ENCODE measurements around the gene MAP6. TPM values are rescaled to one million over a fixed set of nuclear protein-coding genes. Genes with fewer than 3 reads are reported as not detected.
A peak's percentile ranks its signal among the peaks of the same experiment; 100 is the strongest.

MAP6 gene
- total and polyA plus RNA-seq, 5 experiments from 2014 or later, result not detected

DNA sequence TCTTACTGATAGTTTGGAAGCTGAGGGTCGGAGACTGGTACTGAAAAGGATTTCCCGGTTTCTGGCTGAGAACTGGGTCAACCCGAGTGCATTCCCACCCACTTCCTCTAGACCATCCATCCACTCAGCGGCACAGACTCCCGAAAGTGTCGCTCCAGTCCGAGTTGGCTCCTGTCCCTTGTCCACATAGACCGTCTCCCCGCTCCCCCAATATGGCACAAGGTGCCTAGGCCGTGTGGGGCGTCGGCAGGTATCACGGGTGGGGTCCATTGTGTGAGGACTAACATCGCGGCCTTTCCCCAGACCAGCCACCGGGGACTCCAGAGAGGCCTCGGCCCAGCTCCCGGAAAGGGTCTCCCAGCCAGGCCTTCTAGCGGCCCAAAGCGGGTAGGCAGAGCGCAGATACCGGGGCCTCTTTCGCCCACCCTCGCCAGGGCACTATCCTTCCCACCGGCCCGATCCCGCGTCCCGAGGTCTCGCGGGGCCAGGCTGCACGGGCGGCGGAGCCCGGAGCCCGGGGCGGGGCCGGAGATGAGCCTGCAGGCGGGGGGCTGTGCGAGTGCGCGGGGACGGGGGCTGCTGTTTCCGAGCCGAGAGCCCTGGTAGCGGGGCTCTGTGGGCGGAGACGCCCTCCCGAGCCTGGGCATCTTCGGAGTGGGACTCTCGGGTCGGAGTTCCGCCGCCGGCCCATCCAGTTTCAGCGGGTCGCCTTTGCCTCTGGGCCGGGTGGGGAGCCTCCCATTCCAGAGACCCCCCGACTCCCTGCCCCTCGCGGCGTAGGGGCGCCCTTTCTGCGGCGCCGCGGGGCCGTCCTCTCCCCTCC is 85.7 kb downstream of the MAP6 start:
- DNase-seq (peak; percentile 28 to 82 (median 54)), ATAC-seq (peak; percentile 95 to 96)
- POLR2A ChIA-PET, result interaction anchor here (1.3 to 1.6 kb wide), 4 partner anchors 12 to 183 kb away, joined by 3 to 5 read pairs (median 4); no protein-coding TSS in a partner anchor
- H3K4me1 Mint-ChIP-seq, result peaks cover 12 to 20% (median 15%) of the 10 kb centered on the region in 4 donors
- H3K27ac Mint-ChIP-seq, result peak overlapping the region in 9 of 10 donors; percentile 69 to 92 (median 87)
- no peaks in the 10 kb centered on the region for H3K9me3 Mint-ChIP-seq
- peaks cover 0 to 13% (median 0%) of the 10 kb centered on the region in 5 donors for H3K27me3 Mint-ChIP-seq
- H3K36me3 Mint-ChIP-seq, result no peaks in the 10 kb centered on the region
- peak overlapping the region; percentile 72 to 90 (median 86) for H3K4me3 Mint-ChIP-seq

- Mint-ChIP-seq H3K4me1 (peaks cover 12 to 20% (median 15%) of the 10 kb centered on the region in 4 donors), H3K27ac (peak overlapping the region in 9 of 10 donors; percentile 45 to 92 (median 84)), H3K4me3 (peak overlapping the region; percentile 72 to 90 (median 86)), H3K9me3 (no peaks in the 10 kb centered on the region), H3K36me3 (no peaks in the 10 kb centered on the region), H3K27me3 (peaks cover 0 to 13% (median 0%) of the 10 kb centered on the region in 5 donors)
- POLR2A ChIA-PET, result interaction anchor here (1.3 to 1.6 kb wide), 4 partner anchors 12 to 182 kb away, joined by 3 to 5 read pairs (median 4); no protein-coding TSS in a partner anchor
- peak; percentile 2 to 3 for ATAC-seq
- DNase-seq, result no peak
These were observed 86.3 kb downstream of the MAP6 start for GRCh38 chr11:75582506-75582894.

DNA sequence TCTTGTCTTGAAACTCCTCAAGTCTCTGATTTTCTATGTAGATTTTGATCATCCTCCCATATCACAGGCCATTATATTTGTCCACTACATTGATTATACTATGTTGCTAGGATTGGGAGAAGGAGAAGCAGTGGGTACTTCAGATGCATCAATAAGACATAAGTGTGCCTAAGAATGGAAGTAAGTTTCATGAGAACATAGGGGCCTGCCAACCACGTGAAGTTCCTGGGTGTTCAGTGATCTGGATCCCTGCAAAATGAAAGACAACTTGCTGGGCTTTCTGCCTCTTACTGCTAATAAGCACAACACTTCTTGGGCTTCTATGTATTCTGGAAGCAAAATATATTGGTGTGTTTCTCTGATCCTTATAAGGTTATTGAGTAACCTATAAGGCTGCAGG is 89.0 kb downstream of the MAP6 start:
- no peaks in the 10 kb centered on the region for H3K9me3 Mint-ChIP-seq
- POLR2A ChIA-PET, result no interaction called here
- DNase-seq, result no peak
- no peaks in the 10 kb centered on the region for H3K36me3 Mint-ChIP-seq
- no peak overlapping the region for H3K4me3 Mint-ChIP-seq
- peaks cover 16 to 28% (median 25%) of the 10 kb centered on the region in 4 donors for H3K4me1 Mint-ChIP-seq
- H3K27ac Mint-ChIP-seq, result no peak overlapping the region
- peaks cover 0 to 13% (median 0%) of the 10 kb centered on the region in 5 donors for H3K27me3 Mint-ChIP-seq
- ATAC-seq, result no peak

DNA sequence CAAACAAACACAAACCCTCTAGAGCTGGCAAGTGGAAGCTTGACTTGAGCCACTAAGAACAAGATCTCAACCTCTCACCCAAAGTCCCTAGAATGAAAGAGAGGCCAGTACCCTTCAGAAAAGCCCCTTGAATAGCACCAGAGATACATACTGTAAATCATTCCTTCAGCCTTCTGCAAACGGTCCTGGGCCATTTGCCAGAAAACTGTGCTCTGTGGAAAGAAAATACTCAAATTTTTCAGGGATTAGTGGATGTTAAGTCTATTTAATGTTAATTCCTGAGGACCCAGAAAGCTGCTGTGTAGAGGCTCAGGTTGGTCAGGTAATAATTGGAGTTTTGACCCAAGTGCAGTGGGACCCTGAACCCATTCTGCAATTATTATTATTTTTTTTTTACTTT is 89.9 kb downstream of the MAP6 start:
- DNase-seq, result no peak
- POLR2A ChIA-PET, result no interaction called here
- H3K27ac Mint-ChIP-seq, result no peak overlapping the region

GRCh38 chr11:75577207-75577606 is 91.6 kb downstream of the MAP6 start:
- POLR2A ChIA-PET, result interaction anchor here (0.6 kb wide), 1 partner anchor 220 kb away, joined by 5 read pairs; no protein-coding TSS in a partner anchor
- no peak overlapping the region for H3K27ac Mint-ChIP-seq
- no peak overlapping the region for H3K4me3 Mint-ChIP-seq
- H3K9me3 Mint-ChIP-seq, result no peaks in the 10 kb centered on the region
- ATAC-seq (peak in 1 of 2 donors; percentile 44), DNase-seq (peak; percentile 27 to 83 (median 58))
- peaks cover 0 to 8% (median 0%) of the 10 kb centered on the region in 3 donors for H3K36me3 Mint-ChIP-seq
- H3K27me3 Mint-ChIP-seq, result peaks cover 0 to 10% (median 0%) of the 10 kb centered on the region in 5 donors
- H3K4me1 Mint-ChIP-seq, result peaks cover 9 to 16% (median 12%) of the 10 kb centered on the region in 4 donors

More for the DNA sequence above, 89.9 kb downstream of the MAP6 start:
- no peak overlapping the region for H3K4me3 Mint-ChIP-seq
- peaks cover 0 to 13% (median 0%) of the 10 kb centered on the region in 5 donors for H3K27me3 Mint-ChIP-seq
- H3K36me3 Mint-ChIP-seq, result no peaks in the 10 kb centered on the region
- H3K9me3 Mint-ChIP-seq, result no peaks in the 10 kb centered on the region
- peaks cover 13 to 25% (median 22%) of the 10 kb centered on the region in 4 donors for H3K4me1 Mint-ChIP-seq
- no peak for ATAC-seq

- peak in 1 of 2 donors; percentile 39 for ATAC-seq
- H3K4me1 Mint-ChIP-seq, result peaks cover 7 to 13% (median 10%) of the 10 kb centered on the region in 4 donors
- POLR2A ChIA-PET, result no interaction called here
These were observed 92.3 kb downstream of the MAP6 start for GRCh38 chr11:75576499-75576918.

GRCh38 chr11:75576017-75576416 is 92.8 kb downstream of the MAP6 start:
- Mint-ChIP-seq H3K27me3 (no peaks in the 10 kb centered on the region), H3K36me3 (peaks cover 0 to 19% (median 0%) of the 10 kb centered on the region in 3 donors), H3K4me3 (no peak overlapping the region), H3K27ac (peak overlapping the region in 2 of 10 donors; percentile 52 to 71), H3K9me3 (no peaks in the 10 kb centered on the region), H3K4me1 (peaks cover 7 to 13% (median 10%) of the 10 kb centered on the region in 4 donors)
- ATAC-seq (no peak), DNase-seq (no peak)
- POLR2A ChIA-PET, result no interaction called here

More at GRCh38 chr11:75576499-75576918, 92.3 kb downstream of the MAP6 start:
- Mint-ChIP-seq H3K4me3 (peak overlapping the region in 1 of 10 donors; percentile 40), H3K36me3 (peaks cover 0 to 15% (median 0%) of the 10 kb centered on the region in 3 donors), H3K27ac (no peak overlapping the region), H3K27me3 (peaks cover 0 to 3% (median 0%) of the 10 kb centered on the region in 5 donors), H3K9me3 (no peaks in the 10 kb centered on the region)
- DNase-seq, result peak in 1 of 10 donors; percentile 23

- POLR2A ChIA-PET, result interaction anchor here (1.1 to 1.3 kb wide), 2 partner anchors 9 to 13 kb away, joined by 3 to 4 read pairs; no protein-coding TSS in a partner anchor
- ATAC-seq (no peak), DNase-seq (no peak)
- Mint-ChIP-seq H3K27ac (peak overlapping the region in 1 of 10 donors; percentile 46), H3K36me3 (peaks cover 0 to 30% (median 0%) of the 10 kb centered on the region in 3 donors), H3K4me3 (no peak overlapping the region), H3K27me3 (no peaks in the 10 kb centered on the region), H3K9me3 (no peaks in the 10 kb centered on the region), H3K4me1 (peaks cover 9 to 13% (median 10%) of the 10 kb centered on the region in 4 donors)
These were observed 93.9 kb downstream of the MAP6 start for GRCh38 chr11:75574698-75575602.

GRCh38 chr11:75572744-75573143 is 96.1 kb downstream of the MAP6 start:
- POLR2A ChIA-PET, result interaction anchor here (0.6 kb wide), 1 partner anchor 174 kb away, joined by 6 read pairs; no protein-coding TSS in a partner anchor
- peaks cover 0 to 50% (median under 1%) of the 10 kb centered on the region in 3 donors for H3K36me3 Mint-ChIP-seq

GRCh38 chr11:75571625-75572024 is 97.2 kb downstream of the MAP6 start:
- Mint-ChIP-seq H3K9me3 (no peaks in the 10 kb centered on the region), H3K36me3 (peaks cover 0 to 53% (median 2%) of the 10 kb centered on the region in 3 donors), H3K27ac (peak overlapping the region in 1 of 10 donors; percentile 73), H3K4me3 (no peak overlapping the region), H3K4me1 (peaks cover 4 to 14% (median 9%) of the 10 kb centered on the region in 4 donors), H3K27me3 (no peaks in the 10 kb centered on the region)
- DNase-seq, result no peak
- POLR2A ChIA-PET, result interaction anchor here (1.1 kb wide), 1 partner anchor 182 kb away, joined by 3 read pairs; no protein-coding TSS in a partner anchor
- ATAC-seq, result no peak

More at GRCh38 chr11:75572744-75573143, 96.1 kb downstream of the MAP6 start:
- Mint-ChIP-seq H3K27ac (peak overlapping the region in 3 of 10 donors; percentile 37 to 71 (median 44)), H3K27me3 (no peaks in the 10 kb centered on the region), H3K9me3 (no peaks in the 10 kb centered on the region), H3K4me1 (peaks cover 7 to 13% (median 10%) of the 10 kb centered on the region in 4 donors), H3K4me3 (no peak overlapping the region)
- ATAC-seq, result no peak
- no peak for DNase-seq

GRCh38 chr11:75570559-75571139 is 98.2 kb downstream of the MAP6 start:
- Mint-ChIP-seq H3K9me3 (no peaks in the 10 kb centered on the region), H3K27ac (peak overlapping the region in 3 of 10 donors; percentile 12 to 95 (median 21)), H3K4me1 (peaks cover 6 to 14% (median 7%) of the 10 kb centered on the region in 4 donors), H3K36me3 (peaks cover 0 to 53% (median 2%) of the 10 kb centered on the region in 3 donors), H3K27me3 (no peaks in the 10 kb centered on the region), H3K4me3 (no peak overlapping the region)
- ATAC-seq (no peak), DNase-seq (no peak)
- POLR2A ChIA-PET, result interaction anchor here (1.1 to 1.2 kb wide), 2 partner anchors 13 to 181 kb away, joined by 3 to 5 read pairs; no protein-coding TSS in a partner anchor
